ENCODE results near the gene TTC39A.

DNA sequence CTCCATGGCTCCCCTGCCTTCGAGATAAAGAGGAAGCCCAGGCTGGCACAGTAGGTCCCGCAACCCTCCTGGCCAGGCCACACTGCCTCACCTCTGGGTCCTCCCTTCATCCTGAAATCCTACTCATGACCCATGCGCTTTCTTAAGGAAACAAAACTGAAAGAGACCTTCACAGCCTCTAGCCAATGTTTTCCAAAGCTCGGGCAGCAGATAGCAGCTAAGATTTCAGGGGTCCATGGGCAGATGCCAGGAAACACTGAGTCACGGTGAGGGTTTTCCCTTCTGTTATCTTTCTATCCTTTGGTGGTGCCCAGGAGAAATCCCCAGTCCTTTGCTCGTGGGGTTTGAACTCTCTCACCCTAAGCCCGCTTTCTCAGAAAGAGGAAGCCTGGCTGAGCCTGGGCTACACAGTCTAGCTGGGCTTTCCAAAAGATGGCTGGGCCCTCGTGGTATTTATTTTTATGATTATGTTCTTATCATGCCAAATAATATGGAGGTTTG, 26.6 kb downstream of the TTC39A start:
- TF ChIP-seq SP1 (IDR thresholded peaks at IDR 0.05) (no peak), FOXA1 (IDR thresholded peaks at IDR 0.05) (no peak), SUZ12 (IDR thresholded peaks at IDR 0.05) (no peak), ELF4 (IDR thresholded peaks at IDR 0.05) (no peak), FOXK2 (IDR thresholded peaks at IDR 0.05) (no peak), TARDBP (IDR thresholded peaks at IDR 0.05) (no peak), ARNT (IDR thresholded peaks at IDR 0.05) (no peak), ZNF384 (IDR thresholded peaks at IDR 0.05) (no peak), L3MBTL2 (conservative IDR thresholded peaks at IDR 0.05) (no peak), FOXM1 (IDR thresholded peaks at IDR 0.05; ENCODE audit: borderline replicate concordance) (no peak), BHLHE40 (IDR thresholded peaks at IDR 0.05; ENCODE audit: borderline replicate concordance) (no peak)
- TF ChIP-seq, protein P1, sequence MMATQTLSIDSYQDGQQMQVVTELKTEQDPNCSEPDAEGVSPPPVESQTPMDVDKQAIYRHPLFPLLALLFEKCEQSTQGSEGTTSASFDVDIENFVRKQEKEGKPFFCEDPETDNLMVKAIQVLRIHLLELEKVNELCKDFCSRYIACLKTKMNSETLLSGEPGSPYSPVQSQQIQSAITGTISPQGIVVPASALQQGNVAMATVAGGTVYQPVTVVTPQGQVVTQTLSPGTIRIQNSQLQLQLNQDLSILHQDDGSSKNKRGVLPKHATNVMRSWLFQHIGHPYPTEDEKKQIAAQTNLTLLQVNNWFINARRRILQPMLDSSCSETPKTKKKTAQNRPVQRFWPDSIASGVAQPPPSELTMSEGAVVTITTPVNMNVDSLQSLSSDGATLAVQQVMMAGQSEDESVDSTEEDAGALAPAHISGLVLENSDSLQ (IDR thresholded peaks at IDR 0.05) = no peak

Measured in HEK293T (cell line).